NCI-H2107 treated with DMSO at 0.1 percent for 48 hours (cell line): ENCODE measurements around the gene SH3YL1.
A peak's percentile ranks its signal among the peaks of the same experiment; 100 is the strongest.

Experiments used
- DNase-seq: peaks from one replicate; lab custom pipeline; 2025; ENCODE audit not compliant: unreplicated experiment; lab: John Stamatoyannopoulos, UW

The SH3YL1 gene, protein sequence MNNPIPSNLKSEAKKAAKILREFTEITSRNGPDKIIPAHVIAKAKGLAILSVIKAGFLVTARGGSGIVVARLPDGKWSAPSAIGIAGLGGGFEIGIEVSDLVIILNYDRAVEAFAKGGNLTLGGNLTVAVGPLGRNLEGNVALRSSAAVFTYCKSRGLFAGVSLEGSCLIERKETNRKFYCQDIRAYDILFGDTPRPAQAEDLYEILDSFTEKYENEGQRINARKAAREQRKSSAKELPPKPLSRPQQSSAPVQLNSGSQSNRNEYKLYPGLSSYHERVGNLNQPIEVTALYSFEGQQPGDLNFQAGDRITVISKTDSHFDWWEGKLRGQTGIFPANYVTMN

GRCh38 chr2:263774-264492, at the start of gene SH3YL1:
Gene SH3YL1, minus strand, starts transcription at chr2:264032. Its CDS starts 48 bp downstream, at chr2:263984.
- DNase-seq: no peak

GRCh38 chr2:310994-311393, 47.2 kb upstream of the SH3YL1 start:
- no peak for DNase-seq

DNA sequence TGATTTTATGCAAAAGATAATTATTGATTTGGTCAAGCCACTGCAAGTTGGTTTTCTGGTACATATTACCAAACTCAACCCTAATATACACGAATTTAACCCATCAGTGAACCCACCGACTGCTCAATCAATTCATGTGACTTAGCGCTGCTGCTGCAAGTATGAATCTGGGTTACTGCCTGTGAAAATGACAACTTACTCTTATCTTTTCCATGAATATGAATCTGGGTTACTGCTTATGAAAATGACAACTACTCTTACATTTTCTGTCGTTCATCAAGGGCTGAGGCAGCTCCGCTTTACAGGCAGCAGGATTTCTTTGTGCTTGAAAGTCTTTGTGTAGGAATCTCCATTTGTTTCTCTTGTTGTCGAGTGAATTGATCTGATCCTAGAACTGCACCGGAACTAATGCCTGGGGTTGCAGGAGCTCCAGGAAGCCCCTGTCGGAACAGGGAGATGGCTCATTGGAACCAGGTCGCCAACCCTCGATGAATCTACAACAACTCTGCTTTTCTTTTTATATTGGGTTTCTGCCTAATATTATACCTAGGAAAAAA, 46.2 kb upstream of the SH3YL1 start:
- no peak for DNase-seq

DNA sequence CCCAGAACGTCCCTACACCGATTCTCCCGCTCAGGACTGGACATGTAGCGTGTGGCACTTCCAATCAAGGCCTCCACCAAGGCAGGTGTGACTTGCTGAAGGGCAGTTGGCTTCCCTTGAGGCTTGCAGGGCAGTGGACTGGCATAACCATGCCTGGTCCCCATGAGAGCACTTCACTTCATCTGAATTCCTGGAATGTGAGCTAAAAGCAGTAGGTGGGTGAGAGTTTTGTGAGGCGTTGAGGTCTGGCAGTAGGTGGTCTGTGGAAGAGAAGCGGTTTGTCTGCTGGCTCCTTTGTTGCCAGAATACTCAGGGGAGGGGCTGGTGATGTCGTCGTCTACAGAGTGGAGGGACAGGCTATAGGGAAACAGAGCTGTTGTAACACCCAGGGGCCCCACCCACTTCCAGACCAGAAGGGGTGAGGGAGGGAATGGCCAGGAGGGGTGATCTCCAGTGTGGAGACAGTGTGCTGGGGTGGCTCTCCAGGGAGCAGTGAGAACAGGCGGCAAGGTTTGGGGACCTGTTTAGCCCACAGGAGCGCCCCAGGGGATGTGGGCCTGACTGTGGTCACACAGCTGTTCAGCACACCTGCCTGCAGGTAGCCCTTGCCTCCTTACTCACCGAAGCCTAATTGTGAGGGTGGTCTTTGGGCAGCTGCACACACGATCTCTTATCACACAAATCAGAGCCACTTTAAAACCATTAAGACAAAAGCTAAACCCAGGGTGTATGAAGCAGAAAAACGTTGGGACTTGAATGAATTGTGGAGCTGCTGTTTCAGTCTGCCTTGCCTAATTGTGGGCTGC, 45.5 kb upstream of the SH3YL1 start:
- DNase-seq: peak; percentile 40

DNA sequence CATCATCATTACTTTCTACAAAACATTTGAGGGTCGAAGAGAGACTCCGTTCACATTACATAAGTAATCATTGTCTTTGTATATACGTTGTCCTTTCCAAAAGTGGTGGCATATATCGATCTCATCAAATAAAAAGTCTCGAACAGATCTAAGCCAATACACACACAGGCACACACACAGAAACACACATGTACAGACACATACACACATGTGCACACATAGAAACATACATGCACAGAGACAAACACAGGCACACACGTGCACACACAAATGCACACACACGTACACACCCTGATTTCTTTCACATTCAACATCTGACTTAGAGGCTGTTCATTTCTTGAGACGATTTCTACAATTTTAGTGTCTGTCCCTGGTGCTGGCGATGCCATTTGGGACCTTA, 41.5 kb upstream of the SH3YL1 start:
- DNase-seq: no peak

DNA sequence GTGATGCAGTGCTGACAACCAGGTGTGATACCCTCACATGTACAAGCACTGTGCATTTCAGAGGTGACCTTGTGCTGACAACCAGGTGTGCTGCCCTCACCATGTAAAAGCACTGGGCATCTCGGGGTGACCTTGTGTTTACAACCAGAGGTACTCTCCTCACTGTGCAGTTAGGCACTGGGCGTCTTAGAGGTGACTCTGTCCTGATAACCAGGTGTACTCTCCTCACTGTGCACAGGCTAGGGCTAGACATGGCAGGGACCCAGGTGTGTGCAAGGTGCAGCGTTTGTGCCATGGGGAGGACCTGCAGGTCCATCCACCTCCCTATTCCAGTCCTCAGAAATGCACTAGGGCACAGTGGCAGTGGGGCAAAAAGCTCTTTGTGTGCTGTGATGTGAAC, 32.5 kb upstream of the SH3YL1 start:
- DNase-seq: no peak

DNA sequence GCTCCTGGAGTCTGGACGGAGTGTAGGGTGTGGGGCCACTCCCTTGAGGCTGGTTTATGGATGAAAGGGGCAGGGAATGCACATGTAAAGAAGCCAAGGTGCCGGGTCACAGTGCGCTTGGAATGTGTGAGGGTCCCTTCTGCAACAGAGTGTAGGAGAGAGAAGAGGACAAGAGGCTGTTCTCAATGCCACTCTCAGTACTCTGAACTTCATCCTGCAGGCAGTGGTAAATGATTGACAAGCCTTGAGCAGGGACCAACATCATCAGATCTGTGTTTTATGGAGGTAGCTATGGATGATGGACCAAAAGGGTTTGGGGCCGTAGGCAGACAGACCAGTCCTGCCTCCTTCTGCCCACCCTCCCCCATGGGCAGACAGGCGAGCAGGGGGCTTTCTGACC, 31.3 kb upstream of the SH3YL1 start:
- no peak for DNase-seq

- DNase-seq: peak; percentile 31
Measured at GRCh38 chr2:290090-290722, 26.4 kb upstream of the SH3YL1 start.

GRCh38 chr2:289362-290089, 25.7 kb upstream of the SH3YL1 start:
- peak; percentile 11 for DNase-seq

- DNase-seq: no peak
Measured at GRCh38 chr2:288758-289361, 25.0 kb upstream of the SH3YL1 start.

DNA sequence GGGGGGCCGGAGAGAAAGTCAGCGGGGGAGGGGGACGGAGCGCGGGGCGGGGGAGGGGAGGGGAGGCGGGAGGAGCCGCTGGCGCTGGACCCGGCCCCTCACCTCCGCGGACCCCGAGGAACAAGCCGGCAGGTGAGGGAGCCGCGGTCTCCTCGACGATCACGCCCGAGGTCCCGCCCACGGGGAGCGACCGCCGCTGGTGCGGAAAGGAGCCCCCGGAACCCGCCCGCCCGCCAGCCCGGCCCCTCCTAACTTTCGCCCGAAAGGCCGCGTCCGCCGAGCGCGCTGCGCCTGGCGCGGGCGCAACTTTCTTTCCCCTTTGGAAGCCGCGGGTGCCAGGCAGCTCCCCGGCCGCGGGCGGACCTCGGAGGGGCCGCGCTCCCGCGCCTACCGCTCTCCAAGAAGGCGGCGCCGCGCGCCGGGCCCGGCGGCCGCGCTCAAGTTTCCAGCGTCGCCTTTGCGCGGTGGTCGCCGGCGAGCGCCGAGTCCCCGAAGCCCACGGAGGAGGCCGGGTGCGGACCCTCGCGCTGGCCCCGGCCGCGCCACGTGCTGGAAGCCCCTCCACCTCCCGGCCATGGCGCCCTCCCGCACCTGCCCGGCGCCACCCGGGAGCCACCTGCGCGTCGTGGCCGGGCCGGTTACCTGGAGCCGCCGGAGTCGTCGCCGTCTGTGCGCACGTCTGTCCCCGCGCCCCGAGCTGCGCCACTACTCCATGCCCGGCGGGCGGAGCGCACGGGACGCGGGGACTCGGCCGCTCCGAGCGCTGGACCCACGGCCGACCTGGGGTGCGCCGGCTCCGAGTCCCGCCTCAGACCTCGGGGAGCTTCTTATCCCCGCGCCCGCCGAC, 24.3 kb upstream of the SH3YL1 start, which contains the start of gene ALKAL2:
ALKAL2 (minus strand) TSS at position 181 of the 847 bp plus-strand sequence. CDS start 256 bp downstream, outside the sequence.
- DNase-seq: no peak

- no peak for DNase-seq
Measured at GRCh38 chr2:287471-287885, 23.6 kb upstream of the SH3YL1 start.

- DNase-seq: no peak
Measured at GRCh38 chr2:286774-287392, 23.1 kb upstream of the SH3YL1 start.

- no peak for DNase-seq
Measured at GRCh38 chr2:286035-286434, 22.2 kb upstream of the SH3YL1 start.

DNA sequence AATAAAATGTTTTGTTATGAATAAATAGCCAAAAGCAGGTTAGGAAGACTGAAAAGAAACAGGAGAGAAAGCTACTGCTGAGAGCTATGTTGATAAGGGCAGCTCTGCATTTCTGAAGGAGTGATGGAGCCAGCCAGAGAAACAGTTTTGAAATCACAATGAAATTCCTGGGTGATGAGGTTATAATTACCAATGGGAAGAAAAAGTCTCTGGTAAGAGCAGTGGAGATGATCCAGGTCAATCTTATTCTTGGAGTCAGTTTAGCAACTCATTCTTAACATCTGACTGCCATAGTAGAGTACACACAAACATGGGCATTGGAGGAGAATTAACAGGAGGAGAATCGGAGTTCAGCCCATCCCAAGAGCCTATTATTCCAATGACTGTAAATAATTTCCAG, 21.7 kb upstream of the SH3YL1 start:
- DNase-seq: no peak

DNA sequence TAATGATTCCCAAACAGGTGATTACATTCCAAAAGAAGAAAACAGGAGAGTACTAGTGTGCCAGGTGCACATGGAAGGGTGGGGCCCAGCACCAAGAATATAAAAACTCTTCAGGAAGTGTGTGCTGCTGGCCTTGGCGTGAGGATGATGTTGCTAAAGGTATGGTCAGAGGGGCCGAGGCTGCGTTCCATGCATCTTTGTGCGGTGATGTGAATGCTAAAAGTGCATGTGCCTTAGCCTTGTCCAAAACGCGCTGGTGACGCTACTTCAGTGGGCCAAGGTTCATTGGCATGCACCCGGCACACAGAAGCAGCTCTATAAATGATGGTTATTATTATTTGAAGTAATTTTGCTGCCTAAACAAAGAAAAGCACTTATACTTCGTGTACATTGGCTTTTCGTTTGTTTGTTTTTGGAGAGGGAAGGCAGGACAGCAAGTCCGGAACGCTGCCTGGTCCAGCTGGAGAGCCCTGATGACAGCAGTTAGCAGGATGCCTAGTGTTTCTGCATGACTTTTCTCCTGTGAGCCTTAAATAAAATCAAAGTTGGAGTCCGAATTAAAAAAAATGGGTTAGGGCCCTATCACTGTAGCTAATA, 21.2 kb upstream of the SH3YL1 start:
- no peak for DNase-seq

DNA sequence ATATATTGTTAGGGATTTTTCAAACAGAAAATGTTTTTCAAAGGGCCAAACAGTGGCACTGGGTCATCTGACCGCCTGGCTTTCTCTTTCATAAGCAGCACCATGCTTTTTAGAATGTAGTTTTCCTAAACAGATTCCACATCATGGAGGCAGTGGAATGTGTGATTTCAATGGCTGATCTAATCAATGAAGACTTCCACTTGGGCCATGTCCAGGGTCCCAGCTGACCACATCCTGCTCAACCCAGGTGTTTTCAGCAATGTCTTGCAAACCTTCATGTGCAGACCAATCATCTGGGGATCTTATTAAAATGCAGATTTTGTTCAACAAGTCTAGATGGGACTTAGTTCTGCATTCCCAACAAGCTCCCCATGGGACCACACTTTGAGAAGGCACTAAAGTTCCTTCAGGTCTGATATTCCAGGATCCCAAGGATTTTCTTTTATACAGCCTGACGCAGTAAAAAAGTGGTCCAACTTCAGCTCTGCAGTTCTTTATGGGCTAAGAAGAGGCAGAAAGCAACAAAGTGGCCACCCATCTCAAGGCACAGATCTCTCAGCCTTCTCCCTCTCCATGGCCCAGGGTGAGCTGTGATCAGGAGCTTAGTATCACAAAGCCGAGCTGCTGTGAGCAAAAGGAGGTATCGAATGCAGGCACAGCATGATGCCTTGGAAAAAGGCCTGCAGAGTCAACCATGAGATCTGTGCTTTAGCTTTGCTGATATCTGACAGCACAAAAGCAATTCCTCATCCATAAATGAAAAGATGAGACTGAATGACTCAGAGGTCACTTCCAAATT, 20.4 kb upstream of the SH3YL1 start:
- DNase-seq: no peak
